COLO668 (cell line): ENCODE data around the gene CD4.
"Not testable (repeated sequence)": the region's sequence is repeated elsewhere in the genome, so short reads cannot be mapped to it uniquely, and the experiment has no call there.

Source experiments
- DNase-seq: peaks from one replicate; lab custom pipeline; 2025; ENCODE audit not compliant: unreplicated experiment; lab: John Stamatoyannopoulos, UW

Gene CD4

DNA sequence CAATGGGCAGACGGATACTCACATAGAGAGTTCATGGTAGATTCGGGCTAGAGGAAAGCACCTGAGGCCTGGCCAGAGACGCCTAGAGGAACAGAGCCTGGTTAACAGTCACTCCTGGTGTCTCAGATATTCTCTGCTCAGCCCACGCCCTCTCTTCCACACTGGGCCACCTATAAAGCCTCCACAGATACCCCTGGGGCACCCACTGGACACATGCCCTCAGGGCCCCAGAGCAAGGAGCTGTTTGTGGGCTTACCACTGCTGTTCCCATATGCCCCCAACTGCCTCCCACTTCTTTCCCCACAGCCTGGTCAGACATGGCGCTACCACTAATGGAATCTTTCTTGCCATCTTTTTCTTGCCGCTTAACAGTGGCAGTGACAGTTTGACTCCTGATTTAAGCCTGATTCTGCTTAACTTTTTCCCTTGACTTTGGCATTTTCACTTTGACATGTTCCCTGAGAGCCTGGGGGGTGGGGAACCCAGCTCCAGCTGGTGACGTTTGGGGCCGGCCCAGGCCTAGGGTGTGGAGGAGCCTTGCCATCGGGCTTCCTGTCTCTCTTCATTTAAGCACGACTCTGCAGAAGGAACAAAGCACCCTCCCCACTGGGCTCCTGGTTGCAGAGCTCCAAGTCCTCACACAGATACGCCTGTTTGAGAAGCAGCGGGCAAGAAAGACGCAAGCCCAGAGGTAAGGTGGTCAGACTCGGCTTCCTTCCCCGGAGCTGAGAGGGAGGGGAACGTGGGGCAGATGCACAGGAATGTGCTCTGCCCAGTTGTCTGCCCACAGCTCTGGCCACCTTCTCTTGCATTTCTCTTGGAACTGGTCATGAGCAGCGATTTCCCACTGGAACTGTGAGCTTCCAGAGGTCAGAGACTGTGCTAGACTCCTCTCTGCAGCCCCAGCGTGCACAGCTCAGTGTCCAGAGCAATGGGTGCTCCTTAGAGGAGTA lies at the start of gene CD4:
Gene CD4 (plus strand): TSS at position 557 of the 953 bp plus-strand sequence. CDS start 10,611 bp downstream, outside the sequence.
- DNase-seq = no peak

- DNase-seq = not testable (repeated sequence)
Measured at GRCh38 chr12:6742080-6742479, 47.2 kb upstream of the CD4 start.

DNA sequence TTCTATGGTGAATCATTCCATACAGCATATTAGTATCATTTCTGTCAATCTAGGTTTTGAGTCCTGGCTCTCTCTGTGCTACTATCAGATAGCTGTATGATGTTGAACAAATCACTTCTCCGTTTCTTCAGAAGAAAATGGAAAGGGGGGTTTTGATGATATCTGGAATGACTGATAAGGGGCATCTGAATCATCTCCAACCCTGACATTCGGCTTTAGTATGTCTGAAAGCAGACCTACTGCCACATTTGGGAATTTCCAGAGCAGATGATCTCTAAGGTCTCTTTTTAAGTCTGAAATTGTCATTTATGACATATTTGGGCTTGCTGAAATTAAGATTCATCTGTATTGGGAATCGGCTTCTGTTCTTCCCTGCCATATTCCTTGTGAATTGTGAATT lies 46.5 kb upstream of the CD4 start:
- DNase-seq = no peak

GRCh38 chr12:6743300-6743699 lies 46.0 kb upstream of the CD4 start:
- DNase-seq = not testable (repeated sequence)

DNA sequence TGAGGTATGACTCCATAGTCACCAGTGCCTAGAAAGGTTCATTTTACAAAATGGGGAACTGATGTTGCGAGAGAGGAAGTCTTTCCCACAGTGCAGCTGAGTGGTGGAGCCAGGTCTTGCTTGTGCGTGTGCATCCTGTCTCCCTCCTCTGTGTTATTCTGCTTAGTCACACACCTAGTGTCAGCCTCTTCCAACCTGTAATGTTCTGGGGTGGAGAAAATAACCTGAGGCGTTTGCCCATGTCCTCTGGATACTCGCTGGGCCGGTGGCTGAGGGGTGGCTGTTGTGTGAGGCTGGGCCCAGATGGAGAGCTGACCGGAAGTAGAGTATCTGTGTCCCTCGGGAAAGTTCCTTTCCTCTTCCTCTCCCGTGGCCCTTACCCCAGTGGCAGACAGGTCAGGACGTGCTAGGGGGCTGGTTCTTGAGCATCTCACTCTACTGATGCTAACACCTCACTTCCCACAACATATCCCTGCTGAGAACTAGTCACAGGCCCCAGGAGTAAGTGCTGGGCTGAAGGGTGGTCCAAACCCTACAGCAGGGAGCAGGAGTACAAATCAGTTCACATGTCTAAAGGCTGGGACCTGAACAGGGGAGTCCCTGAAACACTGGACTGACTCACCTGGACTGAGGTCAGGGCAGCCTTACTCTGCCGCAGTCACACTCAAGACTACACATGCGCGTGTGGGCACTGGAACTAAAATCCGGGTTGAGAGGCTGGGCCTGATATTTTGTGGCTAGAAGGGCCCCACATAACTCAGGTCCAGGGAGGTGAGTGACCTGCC lies 43.4 kb upstream of the CD4 start:
- DNase-seq = no peak

DNA sequence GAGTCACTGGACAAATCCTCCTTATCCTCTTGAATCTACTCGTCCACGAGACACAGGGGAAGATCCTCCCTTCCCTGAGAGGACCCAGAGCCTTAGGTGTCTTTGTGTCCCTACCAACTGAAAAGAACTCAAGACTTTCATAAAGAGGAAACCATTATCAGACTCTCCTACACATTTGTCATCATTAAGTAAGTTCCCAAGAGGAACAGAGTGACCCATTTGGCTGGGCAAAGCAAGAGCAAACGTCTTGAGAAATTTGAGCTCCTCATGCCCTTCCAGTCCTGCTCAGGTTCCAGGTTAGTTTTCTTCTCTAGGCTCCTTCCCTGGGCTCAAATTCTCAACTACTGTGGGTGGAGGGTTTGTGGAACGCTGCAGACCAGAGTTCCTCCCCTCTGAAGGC lies 42.1 kb upstream of the CD4 start:
- DNase-seq = no peak

- no peak for DNase-seq
Measured at GRCh38 chr12:6748761-6749160, 40.6 kb upstream of the CD4 start.

DNA sequence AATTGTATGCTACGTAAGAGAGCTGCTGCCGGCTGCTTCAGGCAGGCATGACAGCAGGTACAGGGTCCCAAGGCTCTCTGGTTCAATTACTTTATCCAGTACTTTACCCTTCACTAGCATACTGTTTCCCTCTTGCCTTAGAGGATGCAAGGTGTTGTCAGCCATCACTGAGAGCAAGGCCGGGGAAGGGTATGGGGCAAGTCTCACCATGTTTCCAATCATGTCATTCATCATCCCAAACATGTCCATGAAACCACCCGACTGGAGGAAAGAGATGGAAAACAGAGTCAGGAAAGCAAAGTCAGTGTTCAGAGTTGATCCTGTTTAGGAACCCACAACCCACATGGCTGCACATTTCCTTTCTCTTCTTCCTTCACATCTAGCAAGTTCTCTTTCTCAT lies 38.8 kb upstream of the CD4 start:
- no peak for DNase-seq

- DNase-seq = no peak
Measured at GRCh38 chr12:6751767-6752166, 37.6 kb upstream of the CD4 start.

- peak; percentile 46 for DNase-seq
Measured at GRCh38 chr12:6752167-6752920, 37.0 kb upstream of the CD4 start.

DNA sequence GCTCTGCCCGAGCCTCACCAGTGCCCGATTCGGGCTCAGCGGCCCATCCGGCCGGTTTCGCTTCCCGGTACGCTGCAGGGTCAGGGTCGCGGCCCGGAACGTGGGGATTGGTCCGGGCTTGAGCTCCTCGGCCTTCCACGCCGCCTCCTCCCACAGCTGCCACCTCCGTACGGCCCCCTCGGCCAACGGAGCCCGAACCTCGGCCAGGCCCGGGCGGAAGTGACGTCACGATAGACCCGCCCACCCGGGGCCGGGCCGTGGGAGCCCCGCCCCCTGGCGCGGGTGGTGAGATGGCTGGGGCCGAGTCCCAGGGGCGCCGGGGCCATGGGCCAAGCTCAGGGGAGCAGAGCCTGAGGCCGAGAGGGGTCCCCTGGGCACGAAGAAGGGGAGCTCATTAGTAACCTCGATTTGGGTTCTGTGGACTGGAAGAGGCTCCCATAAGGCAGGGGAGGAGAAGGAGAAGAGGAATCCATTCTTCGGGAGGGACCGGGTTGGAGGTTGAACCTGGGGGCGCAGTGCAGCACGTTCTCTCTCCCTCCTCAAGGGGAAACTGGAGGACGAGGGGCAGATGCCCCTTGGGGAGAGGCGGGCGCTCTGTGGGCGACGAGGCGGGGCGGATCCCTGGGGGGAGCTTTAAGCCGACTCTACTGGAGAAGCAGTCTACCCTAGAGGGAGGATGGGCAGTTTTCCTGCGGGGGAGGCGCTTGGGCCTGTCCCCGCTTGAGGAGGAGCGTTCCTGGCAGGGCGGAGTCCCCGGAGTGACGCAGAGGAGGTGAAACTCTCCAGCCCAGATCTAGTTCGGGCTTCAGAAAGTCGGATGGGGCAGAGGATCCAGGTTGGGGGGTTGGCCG lies 36.2 kb upstream of the CD4 start, which contains the start of gene MLF2:
Gene MLF2 (minus strand): TSS at position 221 of the 851 bp plus-strand sequence. CDS start 807 bp downstream, outside the sequence.
- DNase-seq = peak; percentile 87

DNA sequence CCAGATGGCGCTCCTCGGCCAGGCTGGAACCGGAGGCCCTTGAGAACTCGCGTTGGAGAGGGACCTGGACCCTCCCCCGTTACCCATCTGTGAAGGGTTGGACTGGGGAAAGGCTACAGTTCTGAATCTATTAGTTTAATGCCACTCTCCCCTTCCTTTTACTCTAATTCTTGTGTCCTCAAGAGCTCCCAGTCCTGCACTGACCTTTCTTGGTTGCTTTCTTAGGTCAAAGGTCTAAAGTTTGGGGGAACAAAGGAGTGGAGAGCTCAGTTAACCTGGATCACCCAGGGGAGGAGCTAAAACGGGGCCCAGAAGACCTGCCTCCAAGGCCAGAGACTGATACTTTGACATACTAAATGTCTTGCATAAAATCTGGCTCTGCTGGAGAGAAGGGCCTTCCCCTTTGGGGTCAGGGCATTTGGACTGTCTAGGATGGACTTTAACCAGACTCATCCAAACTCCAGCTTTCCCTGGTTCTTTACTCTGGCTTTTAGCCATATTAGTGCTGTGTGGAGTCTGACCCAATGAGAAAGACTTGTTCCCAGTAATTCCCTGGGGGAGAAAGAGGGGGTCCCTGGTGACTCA lies 35.5 kb upstream of the CD4 start:
- no peak for DNase-seq

GRCh38 chr12:6754411-6754810 lies 34.9 kb upstream of the CD4 start:
- DNase-seq = no peak

DNA sequence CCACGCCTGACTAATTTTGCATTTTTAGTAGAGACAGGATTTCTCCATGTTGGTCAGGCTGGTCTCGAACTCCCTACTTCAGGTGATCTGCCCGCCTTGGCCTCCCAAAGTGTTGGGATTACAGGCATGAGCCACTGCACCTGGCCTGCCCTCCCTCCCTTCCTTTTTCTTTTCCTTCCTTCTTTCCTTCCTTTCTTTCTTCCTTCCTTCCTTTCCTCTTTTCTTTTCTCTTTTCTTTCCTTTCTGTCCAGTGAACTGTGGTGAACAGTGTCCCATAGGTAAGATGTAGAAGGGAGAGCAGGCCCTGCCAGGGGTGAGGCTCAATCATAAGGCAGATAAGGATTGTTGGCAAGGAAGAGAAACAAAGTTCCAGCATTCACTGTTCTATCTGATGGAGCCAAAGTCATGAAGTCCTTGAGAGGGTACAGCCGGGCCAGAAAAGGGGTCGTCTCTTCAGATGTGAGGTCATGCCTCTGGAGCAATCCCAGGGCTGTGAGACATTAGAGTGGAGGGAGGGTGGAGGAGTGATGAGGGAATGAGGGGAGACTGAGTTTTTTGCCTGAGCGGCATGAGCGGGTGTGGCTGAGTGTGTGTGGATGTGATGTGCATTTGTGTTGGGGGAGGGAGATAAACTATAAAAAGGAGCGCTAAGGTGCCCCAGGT lies 32.2 kb upstream of the CD4 start:
- no peak for DNase-seq

GRCh38 chr12:6758506-6759095 lies 30.7 kb upstream of the CD4 start:
- no peak for DNase-seq

- no peak for DNase-seq
Measured at GRCh38 chr12:6759741-6760140, 29.6 kb upstream of the CD4 start.

- no peak for DNase-seq
Measured at GRCh38 chr12:6763380-6763779, 25.9 kb upstream of the CD4 start.

GRCh38 chr12:6764011-6764828 lies 25.1 kb upstream of the CD4 start:
- peak; percentile 84 for DNase-seq
